H1 (cell line): ENCODE measurements around the gene ARMS2. TPM values are rescaled to one million over a fixed set of nuclear protein-coding genes. Genes with fewer than 3 reads are reported as not detected.

Source experiments
- CTCF ChIA-PET: fragments of 300-600 bp; sonication (Branson Sonifier 250); formaldehyde crosslinking; loops from one replicate; lab custom pipeline; 2021; ENCODE audit not compliant: partially characterized antibody; lab: Charles Lee
- POLR2A ChIA-PET: fragments of 300-600 bp; sonication (Branson Sonifier 250); formaldehyde crosslinking; loops from one replicate; lab custom pipeline; 2021; ENCODE audit warnings: inconsistent platforms; ENCODE audit not compliant: partially characterized antibody; lab: Charles Lee
- DNase-seq, 2 experiments: peaks; one replicate each; pipeline versions ENCODE4 v3.0.0 to v3.0.0-alpha.2; 2010 to 2022; ENCODE audit warnings: low spot score in 2 of 2, low read depth in 1 of 2, mixed read lengths in 1 of 2
- FAIRE-seq: peaks from 2 replicates; lab custom pipeline; 2011; peaks lifted over from hg19 to GRCh38; lab: Jason Lieb, UNC
- H2AFZ ChIP-seq: 2 replicates; pipeline ENCODE4 v1.8.1; 2012; ENCODE audit warnings: low read length, inconsistent platforms
- H2AK5ac ChIP-seq: 2 replicates; pipeline ENCODE4 v1.6.1; 2013; ENCODE audit warnings: low read depth, low read length
- H2BK120ac ChIP-seq: replicated peaks from 2 replicates; pipeline ENCODE3; 2013; ENCODE audit warnings: low read depth, low read length, inconsistent platforms
- H2BK12ac ChIP-seq: 2 replicates; pipeline ENCODE4 v1.6.1; 2013; ENCODE audit warnings: low read depth, low read length
- H2BK15ac ChIP-seq: 2 replicates; pipeline ENCODE4 v1.6.1; 2013; ENCODE audit warnings: low read length
- H2BK20ac ChIP-seq: 2 replicates; pipeline ENCODE4 v1.6.1; 2013; ENCODE audit warnings: low read length
- H2BK5ac ChIP-seq: 2 replicates; pipeline ENCODE4 v1.6.1; 2013; ENCODE audit warnings: low read depth, low read length
- H3K14ac ChIP-seq: 2 replicates; pipeline ENCODE4 v1.6.1; 2013; ENCODE audit warnings: inconsistent platforms; ENCODE audit not compliant: insufficient read length
- H3K18ac ChIP-seq: 2 replicates; pipeline ENCODE4 v1.6.1; 2013; ENCODE audit warnings: low read length; ENCODE audit errors: extremely low read depth
- H3K23ac ChIP-seq: 2 replicates; pipeline ENCODE4 v1.6.1; 2013; ENCODE audit warnings: inconsistent platforms; ENCODE audit not compliant: insufficient read length
- H3K23me2 ChIP-seq: 2 replicates; pipeline ENCODE4 v1.6.1; 2013; ENCODE audit warnings: low read depth, low read length
- H3K27ac ChIP-seq: 2 replicates; pipeline ENCODE4 v1.6.1; 2011; ENCODE audit warnings: low read depth, low read length, inconsistent platforms
- H3K27me3 ChIP-seq, 4 experiments: replicated peaks in 1 of 4; 1 replicate in 1 of 4; 2 replicates in 3 of 4; pipeline versions ENCODE4 v1.6.1 to v1.8.1; 2011 to 2013; ENCODE audit warnings: low read length in 3 of 4, mild to moderate bottlenecking in 3 of 4, inconsistent platforms in 2 of 4, mixed read lengths in 2 of 4, moderate library complexity in 1 of 4; ENCODE audit not compliant: control insufficient read depth in 3 of 4, insufficient read depth in 3 of 4; ENCODE audit errors: extremely low read depth in 1 of 4
- H3K36me3 ChIP-seq, 4 experiments: 2 replicates each; pipeline versions ENCODE4 v1.6.1 to v1.8.1; 2011 to 2013; ENCODE audit warnings: mild to moderate bottlenecking in 4 of 4, low read length in 3 of 4, moderate library complexity in 2 of 4, control low read depth in 1 of 4, inconsistent platforms in 1 of 4; ENCODE audit not compliant: insufficient read depth in 4 of 4, control insufficient read depth in 2 of 4
- H3K4ac ChIP-seq: replicated peaks from 2 replicates; pipeline ENCODE3; 2013; ENCODE audit warnings: low read length, low read depth, mixed read lengths, inconsistent platforms; ENCODE audit not compliant: insufficient read length
- H3K4me1 ChIP-seq, 4 experiments: replicated peaks in 1 of 4; 1 replicate in 1 of 4; 2 replicates in 3 of 4; pipeline versions ENCODE4 v1.6.1 to v1.8.1; 2011 to 2013; ENCODE audit warnings: low read length in 3 of 4, inconsistent platforms in 2 of 4, mixed read lengths in 1 of 4; ENCODE audit not compliant: insufficient read depth in 4 of 4, control insufficient read depth in 3 of 4
- H3K4me2 ChIP-seq, 2 experiments: 2 replicates each; pipeline versions ENCODE4 v1.6.1 to v1.8.1; 2011 to 2013; ENCODE audit warnings: low read depth in 2 of 2, low read length in 2 of 2, control low read depth in 1 of 2, inconsistent platforms in 1 of 2, mild to moderate bottlenecking in 1 of 2; ENCODE audit not compliant: insufficient read depth in 1 of 2
- H3K4me3 ChIP-seq, 4 experiments: fragments of 200-600, 300-600 bp in 1 of 4; sonication (generic), shearing (Covaris generic), sonication (Bioruptor Twin) in 1 of 4; 2 replicates each; pipeline versions ENCODE4 v1.5.1 to v1.8.1; 2011 to 2016; ENCODE audit warnings: low read length in 4 of 4, low read depth in 3 of 4, control low read depth in 2 of 4, inconsistent platforms in 2 of 4, mild to moderate bottlenecking in 2 of 4, mixed read lengths in 1 of 4, moderate library complexity in 1 of 4; ENCODE audit not compliant: insufficient read depth in 2 of 4; ENCODE audit errors: extremely low read depth in 1 of 4
- H3K56ac ChIP-seq: replicated peaks from 2 replicates; pipeline ENCODE3; 2013; ENCODE audit warnings: low read depth, mild to moderate bottlenecking, mixed read lengths, low read length, inconsistent platforms; ENCODE audit not compliant: insufficient read length
- H3K79me1 ChIP-seq: 2 replicates; pipeline ENCODE4 v1.6.1; 2013; ENCODE audit warnings: low read depth, low read length, control low read depth
- H3K79me2 ChIP-seq, 2 experiments: 2 replicates each; pipeline versions ENCODE4 v1.6.1 to v1.8.1; 2012 to 2013; ENCODE audit warnings: low read length in 2 of 2, mild to moderate bottlenecking in 2 of 2, inconsistent platforms in 1 of 2; ENCODE audit not compliant: insufficient read depth in 2 of 2, control insufficient read depth in 1 of 2
- H3K9ac ChIP-seq, 4 experiments: replicated peaks in 1 of 4; 1 replicate in 1 of 4; 2 replicates in 3 of 4; pipeline versions ENCODE4 v1.6.1 to v1.8.1; 2011 to 2013; ENCODE audit warnings: low read depth in 3 of 4, low read length in 3 of 4, control low read depth in 2 of 4, mild to moderate bottlenecking in 2 of 4, moderate library complexity in 2 of 4, inconsistent platforms in 1 of 4; ENCODE audit errors: extremely low read depth in 1 of 4
- H3K9me3 ChIP-seq, 2 experiments: 2 replicates each; pipeline versions ENCODE4 v1.6.1 to v1.8.1; 2012 to 2013; ENCODE audit warnings: mild to moderate bottlenecking in 2 of 2, moderate library complexity in 2 of 2, control low read depth in 1 of 2, inconsistent platforms in 1 of 2, low read depth in 1 of 2, low read length in 1 of 2, mixed read lengths in 1 of 2; ENCODE audit not compliant: insufficient read depth in 2 of 2
- H4K20me1 ChIP-seq, 2 experiments: replicated peaks in 1 of 2; 2 replicates each; pipeline versions ENCODE3 to v1.8.1; 2011 to 2013; ENCODE audit warnings: inconsistent platforms in 2 of 2, low read length in 2 of 2, mild to moderate bottlenecking in 1 of 2; ENCODE audit not compliant: insufficient read depth in 2 of 2, control insufficient read depth in 1 of 2
- H4K5ac ChIP-seq: 2 replicates; pipeline ENCODE4 v1.6.1; 2013; ENCODE audit warnings: low read length, low read depth, mixed read lengths, inconsistent platforms; ENCODE audit not compliant: insufficient read length
- H4K8ac ChIP-seq: 2 replicates; pipeline ENCODE4 v1.8.0; 2013; ENCODE audit warnings: mild to moderate bottlenecking, moderate library complexity, low read length, inconsistent platforms; ENCODE audit not compliant: insufficient read depth; ENCODE audit errors: extremely low read depth
- H4K91ac ChIP-seq: replicated peaks from 2 replicates; pipeline ENCODE3; 2013; ENCODE audit warnings: low read length, mixed read lengths, inconsistent platforms; ENCODE audit not compliant: insufficient read length
- BCL11A ChIP-seq, 2 experiments: IDR thresholded peaks; one replicate each; pipeline ENCODE4 v1.6.1; 2011; ENCODE audit warnings: low read depth in 2 of 2, low read length in 2 of 2, mild to moderate bottlenecking in 2 of 2
- CHD2 ChIP-seq: IDR thresholded peaks from 2 replicates; pipeline ENCODE4 v1.6.1; 2012; ENCODE audit warnings: low read length, improper control_type of control experiment
- SRF ChIP-seq: IDR thresholded peaks from 2 replicates; pipeline ENCODE4 v1.6.1; 2011; ENCODE audit warnings: mild to moderate bottlenecking, low read depth, low read length, moderate library complexity
- TAF1 ChIP-seq: IDR thresholded peaks from 2 replicates; pipeline ENCODE4 v1.6.1; 2011; ENCODE audit warnings: mild to moderate bottlenecking, low read depth, low read length
- WGBS, 2 experiments: shearing (Covaris generic) in 1 of 2; methylation state at CpG; one replicate each; pipeline versions ENCODE4 v1.1.6 to v1.1.7; 2013 to 2015; ENCODE audit warnings: low lambda C conversion rate in 2 of 2, mixed read lengths in 2 of 2, inconsistent platforms in 1 of 2, low coverage in 1 of 2, missing lambda C conversion rate in 1 of 2; ENCODE audit not compliant: insufficient replicate concordance in 2 of 2, insufficient coverage in 1 of 2, insufficient read length in 1 of 2; ENCODE audit errors: extremely low coverage in 1 of 2, missing lambda C conversion rate in 1 of 2; 5-methylcytosine and 5-hydroxymethylcytosine counted together
- polyA plus RNA-seq, 7 experiments: library from polyadenylated mRNA; depleted of rRNA in 3 of 7; stranded (reverse) in 5 of 7; unstranded in 2 of 7; fragments of >200 nt in 5 of 7; fragments of 200-250 nt in 2 of 7; gene quantifications; 1 replicate in 5 of 7; 2 replicates in 1 of 7; 4 replicates in 1 of 7; pipeline versions ENCODE4 v1.2.1 to v1.2.3, GENCODE V29; 2011 to 2013; ENCODE audit warnings: missing spikeins in 2 of 7, mixed read lengths in 2 of 7
- total RNA-seq: library from RNA; stranded (reverse); fragmentation: NEBNext Ultra II Directional; extraction: Animal tissue kit (Norgen Biotek cat#: 25700); gene quantifications from 2 replicates; pipeline ENCODE4 v1.2.1, GENCODE V29; 2021

Gene ARMS2
- total and polyA plus RNA-seq, 2 of the 8 experiments (the other 6 are each of a cell fraction or from before 2014, with no cell fraction given) = not detected

DNA sequence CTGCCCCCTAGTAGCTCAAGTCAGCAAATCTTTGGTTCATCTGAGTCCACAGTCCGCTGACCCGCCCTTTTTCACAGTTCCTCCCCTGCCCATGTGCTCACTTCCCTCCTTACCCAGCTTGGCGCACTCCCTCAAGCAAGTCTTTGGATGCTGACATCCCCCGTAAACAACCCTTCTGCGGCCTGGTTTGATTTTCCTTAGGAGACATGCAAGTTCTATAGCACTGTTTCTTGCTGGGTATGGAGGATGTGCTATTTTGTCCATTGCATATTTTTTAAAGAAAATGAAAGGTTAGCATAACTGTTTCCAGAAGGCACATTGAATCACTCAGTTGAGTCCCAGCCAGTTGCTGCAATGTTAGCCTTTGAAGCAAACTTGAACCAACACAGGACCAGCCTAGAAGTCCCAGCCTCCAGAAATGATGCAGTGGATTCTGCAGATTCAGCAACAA lies 45.1 kb downstream of the ARMS2 start:
- Histone ChIP-seq H4K8ac (no peak overlapping the region), H3K9me3 (no peaks in the 10 kb centered on the region), H3K79me2 (no peaks in the 10 kb centered on the region), H2BK20ac (no peak overlapping the region), H2BK120ac (no peak overlapping the region), H3K23ac (no peak overlapping the region), H2BK15ac (no peak overlapping the region), H3K4me2 (no peak overlapping the region), H3K18ac (no peak overlapping the region), H4K91ac (no peak overlapping the region), H3K27me3 (no peaks in the 10 kb centered on the region; a peak in 1 of 7 replicates), H4K20me1 (no peaks in the 10 kb centered on the region), H3K4me1 (no peaks in the 10 kb centered on the region; a peak in 1 of 7 replicates), H3K9ac (no peak overlapping the region), H3K4ac (no peak overlapping the region), H2AFZ (no peak overlapping the region), H3K23me2 (no peaks in the 10 kb centered on the region), H4K5ac (no peak overlapping the region), H2BK5ac (no peak overlapping the region), H3K56ac (no peak overlapping the region), H3K14ac (no peak overlapping the region), H3K79me1 (no peaks in the 10 kb centered on the region), H3K4me3 (no peak overlapping the region), H2AK5ac (no peak overlapping the region), H3K36me3 (no peaks in the 10 kb centered on the region), H2BK12ac (no peak overlapping the region), H3K27ac (no peak overlapping the region)
- POLR2A ChIA-PET = no interaction called here
- DNase-seq (no peak), FAIRE-seq (no peak)
- 74% methylated on average over 5 of the region's 5 CpGs; no CpG with 5 or more reads in 1 of the 2 experiments for WGBS, 2 experiments
- CTCF ChIA-PET = interaction anchor here (1.3 kb wide), 1 partner anchor 21 kb away, joined by 3 read pairs; no protein-coding TSS in a partner anchor
- TF ChIP-seq CHD2 (no peak), BCL11A (IDR thresholded peaks at IDR 0.05; ENCODE audit: low read depth in 2 of 2, low read length in 2 of 2) (no peak), TAF1 (no peak), SRF (no peak)
